ENCODE data around the gene PSMC3. TPM values are rescaled to one million over a fixed set of nuclear protein-coding genes. Genes with fewer than 3 reads are reported as not detected.

PSMC3 gene
- total RNA-seq, 1 experiment from 2014 or later, result 179 TPM

- peak overlapping the region in 2 of 3 experiments; percentile 10 to 18; a peak in 3 of 7 replicates for H3K27ac Mint-ChIP-seq
- H3K27me3 ChIP-seq (ENCODE audit: insufficient read depth, low read length), result no peaks in the 10 kb centered on the region
- H3K27ac ChIP-seq (ENCODE audit: insufficient read length, low read depth, low read length), result no peak overlapping the region
- H4K5ac ChIP-seq (ENCODE audit: insufficient read length, low read depth, low read length), result no peak overlapping the region
- no peak overlapping the region for H3K56ac ChIP-seq (ENCODE audit: insufficient read length, low read depth, low read length)
- H3K23ac ChIP-seq (ENCODE audit: insufficient read length, low read depth, low read length), result no peak overlapping the region
- H3K36me3 Mint-ChIP-seq (ENCODE audit: insufficient read depth in 1 of 3, low read depth in 3 of 3), result no peaks in the 10 kb centered on the region
- H3K4me1 ChIP-seq (ENCODE audit: insufficient read depth, low read length), result no peaks in the 10 kb centered on the region
- H2BK5ac ChIP-seq (ENCODE audit: insufficient read length, low read length), result no peak overlapping the region
- no peak overlapping the region for H4K8ac ChIP-seq (replicated peaks; ENCODE audit: insufficient read length, low read depth, low read length)
- H4K91ac ChIP-seq (ENCODE audit: insufficient read length, low read depth, low read length), result no peak overlapping the region
- H3K9ac ChIP-seq (ENCODE audit: extremely low read depth, insufficient read length, low read length), result no peak overlapping the region
- no peak overlapping the region for H3T11ph ChIP-seq (ENCODE audit: low read length)
- no peaks in the 10 kb centered on the region; a peak in 1 of 4 replicates for H3K4me1 Mint-ChIP-seq
- H3K27me3 Mint-ChIP-seq (ENCODE audit: low read depth), result peaks cover 4% of the 10 kb centered on the region; the same call in 1 of the 2 replicates
- no peak overlapping the region for H3K4me2 ChIP-seq (ENCODE audit: insufficient read depth, insufficient read length, low read length)
- H3K79me1 ChIP-seq (ENCODE audit: insufficient read depth, low read depth, low read length, poor library complexity, severe bottlenecking), result no peaks in the 10 kb centered on the region
- no peak overlapping the region for H3K4ac ChIP-seq (ENCODE audit: low read depth, low read length)
- H3K18ac ChIP-seq (ENCODE audit: insufficient read length, low read depth, low read length), result no peak overlapping the region
- H3K4me3 Mint-ChIP-seq, result no peak overlapping the region
- no peak overlapping the region for H2AFZ ChIP-seq (ENCODE audit: low read length)
- TF ChIP-seq CTCF (conservative IDR thresholded peaks at IDR 0.05), result no peak
- no peak overlapping the region for H2BK12ac ChIP-seq (ENCODE audit: insufficient read length, low read depth, low read length)
- DNase-seq, result no peak
- H3K14ac ChIP-seq (ENCODE audit: insufficient read depth, low read length), result no peak overlapping the region
- no peaks in the 10 kb centered on the region for H3K23me2 ChIP-seq (ENCODE audit: insufficient read length, low read depth, low read length, poor library complexity, severe bottlenecking)
- no peak overlapping the region for H2AK5ac ChIP-seq (ENCODE audit: insufficient read length, low read length)
- no peaks in the 10 kb centered on the region; a peak in 1 of 5 replicates for H3K9me3 Mint-ChIP-seq
- H3K79me2 ChIP-seq (ENCODE audit: insufficient read depth, low read length), result no peaks in the 10 kb centered on the region
- no peak overlapping the region for H2BK15ac ChIP-seq (ENCODE audit: low read depth, low read length)
- no peak overlapping the region for H2BK120ac ChIP-seq (ENCODE audit: low read depth, low read length, poor library complexity, severe bottlenecking)
- no peaks in the 10 kb centered on the region for H4K20me1 ChIP-seq (ENCODE audit: control insufficient read depth, insufficient read depth, insufficient read length)
- WGBS (ENCODE audit: extremely low coverage, insufficient read length, low lambda C conversion rate), result no CpG with 5 or more reads among the region's 13 CpGs
- H2BK20ac ChIP-seq (ENCODE audit: low read depth, low read length, poor library complexity, severe bottlenecking), result no peak overlapping the region
- no peaks in the 10 kb centered on the region for H3K9me3 ChIP-seq (ENCODE audit: control insufficient read depth, low read depth, low read length)
Measured at GRCh38 chr11:47387944-47388696, 38.1 kb downstream of the PSMC3 start.
